ENCODE results near the gene GRIK4. TPM values are rescaled to one million over a fixed set of nuclear protein-coding genes. Genes with fewer than 3 reads are reported as not detected.

GRIK4 gene
- polyA plus RNA-seq, 1 donor from 2014 or later: not detected

DNA sequence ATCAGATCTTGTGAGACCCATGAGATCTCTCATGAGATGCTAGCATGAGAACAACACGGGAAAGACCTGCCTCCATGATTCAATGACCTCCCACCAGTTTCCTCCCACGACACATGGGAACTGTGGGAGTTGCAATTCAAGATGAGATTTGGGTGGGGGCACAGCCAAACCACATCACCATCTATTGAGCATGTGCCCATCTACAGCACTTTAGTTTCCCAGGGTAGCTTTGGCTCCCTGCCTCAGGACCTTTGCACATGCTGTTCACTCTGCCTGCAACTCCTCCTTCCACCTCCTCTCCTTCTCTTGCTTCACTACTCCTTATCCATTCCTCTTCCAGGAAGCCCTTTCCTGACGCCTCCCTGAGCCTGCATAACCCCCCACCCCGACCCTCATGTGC is 17.2 kb downstream of the GRIK4 start:
- peaks cover 19% of the 10 kb centered on the region for H3K27me3 Mint-ChIP-seq
- H3K36me3 Mint-ChIP-seq: peaks cover 2% of the 10 kb centered on the region
- no peaks in the 10 kb centered on the region for H3K4me1 Mint-ChIP-seq
- H3K4me3 Mint-ChIP-seq: no peak overlapping the region
- H3K27ac Mint-ChIP-seq: no peak overlapping the region
- H3K9me3 Mint-ChIP-seq: peaks cover 0 to 2% (median 0%) of the 10 kb centered on the region in 3 donors

- H3K36me3 Mint-ChIP-seq: peaks cover 2% of the 10 kb centered on the region
- H3K27ac Mint-ChIP-seq: no peak overlapping the region
- no peak overlapping the region for H3K4me3 Mint-ChIP-seq
- H3K27me3 Mint-ChIP-seq: peaks cover 18% of the 10 kb centered on the region
- H3K9me3 Mint-ChIP-seq: peaks cover 0 to 2% (median 0%) of the 10 kb centered on the region in 3 donors
- H3K4me1 Mint-ChIP-seq: no peaks in the 10 kb centered on the region
Measured at GRCh38 chr11:120529214-120529613, 17.7 kb downstream of the GRIK4 start.

- Mint-ChIP-seq H3K27ac (no peak overlapping the region), H3K27me3 (peaks cover 23% of the 10 kb centered on the region), H3K9me3 (peaks cover 0 to 2% (median 0%) of the 10 kb centered on the region in 3 donors), H3K4me3 (peak overlapping the region in 1 of 4 donors; percentile 23), H3K36me3 (peaks cover 2% of the 10 kb centered on the region), H3K4me1 (no peaks in the 10 kb centered on the region)
Measured at GRCh38 chr11:120529911-120530310, 18.4 kb downstream of the GRIK4 start.

DNA sequence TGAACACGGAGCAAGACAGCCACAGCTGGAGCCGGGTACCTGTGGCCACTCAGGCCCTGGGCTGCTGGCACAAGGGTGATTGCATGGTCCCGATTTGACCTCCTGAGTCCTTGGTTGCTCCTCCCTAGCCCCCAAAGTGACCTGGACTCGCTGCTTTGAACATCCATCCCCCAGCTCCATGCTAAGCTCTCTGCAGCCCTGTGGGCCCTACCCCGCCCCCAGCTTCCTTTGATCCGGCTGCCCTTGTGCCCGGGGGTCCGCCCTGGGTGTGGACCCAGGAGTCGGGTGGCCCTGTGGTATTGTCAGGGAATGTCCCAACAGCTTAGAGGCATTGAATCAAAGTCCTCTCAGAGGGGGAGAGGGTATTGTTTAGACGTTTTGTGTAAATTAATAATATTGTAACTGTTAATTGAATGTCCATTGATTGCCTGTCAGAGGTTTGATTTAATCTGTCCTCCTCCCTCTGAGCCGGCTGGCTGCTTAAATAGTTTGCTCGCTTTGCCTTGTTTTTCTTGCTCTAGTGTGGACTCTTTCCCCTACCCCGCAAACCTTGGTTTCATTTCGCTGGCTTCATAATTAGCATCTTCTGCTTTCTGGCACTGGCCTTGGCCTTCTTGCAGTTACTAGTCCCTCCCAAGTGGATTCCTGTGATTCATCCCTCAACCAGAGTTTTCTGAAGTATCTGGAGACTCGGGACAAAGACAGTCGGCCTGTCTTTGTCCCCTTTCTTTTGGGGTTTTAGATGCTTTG is 20.7 kb downstream of the GRIK4 start:
- peaks cover 2% of the 10 kb centered on the region for H3K36me3 Mint-ChIP-seq
- peak overlapping the region in 1 of 4 donors; percentile 18 for H3K4me3 Mint-ChIP-seq
- H3K27ac Mint-ChIP-seq: no peak overlapping the region
- peaks cover 0 to 2% (median 0%) of the 10 kb centered on the region in 3 donors for H3K9me3 Mint-ChIP-seq
- H3K27me3 Mint-ChIP-seq: peaks cover 24% of the 10 kb centered on the region
- H3K4me1 Mint-ChIP-seq: no peaks in the 10 kb centered on the region

GRCh38 chr11:120532832-120533196 is 21.3 kb downstream of the GRIK4 start:
- no peaks in the 10 kb centered on the region for H3K4me1 Mint-ChIP-seq
- H3K36me3 Mint-ChIP-seq: peaks cover 2% of the 10 kb centered on the region
- peaks cover 24% of the 10 kb centered on the region for H3K27me3 Mint-ChIP-seq
- no peak overlapping the region for H3K4me3 Mint-ChIP-seq
- H3K27ac Mint-ChIP-seq: no peak overlapping the region
- H3K9me3 Mint-ChIP-seq: peaks cover 0 to 2% (median 0%) of the 10 kb centered on the region in 3 donors

- no peak overlapping the region for H3K4me3 Mint-ChIP-seq
- no peaks in the 10 kb centered on the region for H3K9me3 Mint-ChIP-seq
- no peak overlapping the region for H3K27ac Mint-ChIP-seq
- H3K4me1 Mint-ChIP-seq: peaks cover 3 to 8% (median 6%) of the 10 kb centered on the region in 3 donors
- no peaks in the 10 kb centered on the region for H3K36me3 Mint-ChIP-seq
- peaks cover 15% of the 10 kb centered on the region for H3K27me3 Mint-ChIP-seq
Measured at GRCh38 chr11:120536091-120536796, 24.7 kb downstream of the GRIK4 start.

GRCh38 chr11:120536797-120537169 is 25.2 kb downstream of the GRIK4 start:
- no peak overlapping the region for H3K4me3 Mint-ChIP-seq
- peaks cover 3 to 8% (median 6%) of the 10 kb centered on the region in 3 donors for H3K4me1 Mint-ChIP-seq
- H3K9me3 Mint-ChIP-seq: no peaks in the 10 kb centered on the region
- H3K36me3 Mint-ChIP-seq: no peaks in the 10 kb centered on the region
- H3K27me3 Mint-ChIP-seq: peaks cover 15% of the 10 kb centered on the region
- no peak overlapping the region for H3K27ac Mint-ChIP-seq

DNA sequence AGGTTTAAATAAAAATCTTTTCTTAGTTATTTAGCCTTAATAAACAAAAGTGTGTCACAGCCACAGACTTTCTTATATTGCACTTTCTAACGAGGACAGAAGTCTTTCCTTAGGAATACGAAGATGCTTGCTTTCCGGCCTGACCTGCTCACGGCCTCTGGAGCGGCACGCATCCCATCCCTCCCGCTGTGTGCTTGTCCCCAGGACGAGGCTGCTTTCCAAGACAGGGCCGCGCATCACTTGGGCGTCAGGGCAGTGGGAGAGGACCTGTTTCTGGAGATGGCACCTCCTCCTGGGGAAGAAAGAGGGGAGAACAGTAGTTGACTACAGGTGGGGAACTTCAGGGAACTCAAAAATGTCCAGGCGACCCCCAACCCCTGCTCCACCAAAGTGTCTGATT is 26.4 kb downstream of the GRIK4 start:
- H3K4me1 Mint-ChIP-seq: peaks cover 3 to 11% (median 10%) of the 10 kb centered on the region in 3 donors
- H3K27ac Mint-ChIP-seq: no peak overlapping the region
- H3K4me3 Mint-ChIP-seq: peak overlapping the region in 1 of 4 donors; percentile 8
- H3K36me3 Mint-ChIP-seq: no peaks in the 10 kb centered on the region
- H3K27me3 Mint-ChIP-seq: peaks cover 10% of the 10 kb centered on the region
- peaks cover 0 to 5% (median 4%) of the 10 kb centered on the region in 3 donors for H3K9me3 Mint-ChIP-seq

- Mint-ChIP-seq H3K36me3 (no peaks in the 10 kb centered on the region), H3K27me3 (peaks cover 8% of the 10 kb centered on the region), H3K9me3 (peaks cover 0 to 5% (median 4%) of the 10 kb centered on the region in 3 donors), H3K4me3 (peak overlapping the region in 1 of 4 donors; percentile 20), H3K27ac (no peak overlapping the region), H3K4me1 (peaks cover 3 to 13% (median 10%) of the 10 kb centered on the region in 3 donors)
Measured at GRCh38 chr11:120538707-120539106, 27.2 kb downstream of the GRIK4 start.

- peaks cover 0 to 5% (median 4%) of the 10 kb centered on the region in 3 donors for H3K9me3 Mint-ChIP-seq
- no peaks in the 10 kb centered on the region for H3K36me3 Mint-ChIP-seq
- H3K4me3 Mint-ChIP-seq: peak overlapping the region in 2 of 4 donors; percentile 14 to 53
- peaks cover 2% of the 10 kb centered on the region for H3K27me3 Mint-ChIP-seq
- no peak overlapping the region for H3K27ac Mint-ChIP-seq
- peaks cover 3 to 16% (median 10%) of the 10 kb centered on the region in 3 donors for H3K4me1 Mint-ChIP-seq
Measured at GRCh38 chr11:120539667-120540369, 28.3 kb downstream of the GRIK4 start.

- Mint-ChIP-seq H3K36me3 (no peaks in the 10 kb centered on the region), H3K27ac (peak overlapping the region in 1 of 3 donors; percentile 88), H3K27me3 (no peaks in the 10 kb centered on the region), H3K9me3 (peaks cover 0 to 5% (median 4%) of the 10 kb centered on the region in 3 donors), H3K4me1 (peaks cover 12 to 26% (median 18%) of the 10 kb centered on the region in 3 donors), H3K4me3 (no peak overlapping the region)
Measured at GRCh38 chr11:120540744-120541465, 29.4 kb downstream of the GRIK4 start.

DNA sequence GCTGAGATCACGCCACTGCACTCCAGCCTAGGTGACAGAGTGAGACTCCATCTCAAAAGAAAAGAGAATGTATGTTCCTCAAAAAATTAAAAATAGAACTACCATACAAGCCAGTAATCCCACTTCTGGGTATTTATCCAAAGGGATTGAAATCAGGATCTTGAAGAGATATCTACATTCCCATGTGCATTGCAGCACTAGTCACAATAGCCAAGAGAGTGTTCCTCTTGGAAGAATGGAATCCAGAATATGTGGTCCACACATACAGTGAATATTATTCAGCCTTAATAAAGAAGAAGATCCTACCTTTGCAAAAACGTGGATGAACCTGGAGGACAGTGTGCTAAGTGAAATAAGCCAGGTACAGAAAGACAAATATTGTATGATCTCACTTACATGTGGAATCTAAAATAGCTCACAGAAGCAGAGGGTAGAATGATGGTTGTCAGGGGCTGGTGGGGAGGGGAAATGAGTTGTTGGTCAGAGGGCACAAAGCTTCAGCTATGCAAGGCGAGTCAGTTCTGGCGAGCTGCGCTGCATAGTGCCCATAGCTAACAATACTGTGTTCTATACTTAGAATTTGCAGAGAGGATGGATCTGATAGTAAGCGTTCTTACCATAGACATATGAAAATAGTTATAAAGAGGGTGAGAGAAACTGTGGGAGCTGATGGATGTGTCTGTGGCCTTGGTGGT is 32.1 kb downstream of the GRIK4 start:
- no peak overlapping the region for H3K27ac Mint-ChIP-seq
- H3K36me3 Mint-ChIP-seq: no peaks in the 10 kb centered on the region
- peak overlapping the region in 1 of 4 donors; percentile 45 for H3K4me3 Mint-ChIP-seq
- H3K9me3 Mint-ChIP-seq: peaks cover 0 to 5% (median 5%) of the 10 kb centered on the region in 3 donors
- H3K4me1 Mint-ChIP-seq: peaks cover 17 to 39% (median 28%) of the 10 kb centered on the region in 3 donors
- no peaks in the 10 kb centered on the region for H3K27me3 Mint-ChIP-seq

DNA sequence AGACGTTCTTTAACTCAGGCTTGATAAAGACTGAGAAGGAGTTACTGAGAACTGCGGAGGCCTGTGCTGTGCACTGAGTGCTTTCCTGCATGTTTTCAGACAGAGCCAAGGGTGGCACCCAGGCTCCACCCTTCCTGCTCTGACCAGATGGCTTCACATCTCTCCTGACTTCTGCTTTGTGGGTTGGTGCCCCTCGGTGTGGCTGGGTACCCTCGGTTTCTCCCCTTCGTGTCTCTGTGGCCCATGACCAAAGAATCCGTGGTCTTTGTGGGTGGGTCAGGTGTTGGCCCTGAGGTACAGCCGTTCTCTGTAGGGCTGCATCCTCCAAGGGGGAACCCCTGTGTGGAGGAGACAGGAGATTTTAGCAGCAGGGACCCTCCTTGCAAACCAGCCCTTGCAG is 34.3 kb downstream of the GRIK4 start:
- peak overlapping the region in 3 of 4 donors; percentile 21 to 82 (median 66) for H3K4me3 Mint-ChIP-seq
- no peaks in the 10 kb centered on the region for H3K36me3 Mint-ChIP-seq
- peaks cover 0 to 5% (median 5%) of the 10 kb centered on the region in 3 donors for H3K9me3 Mint-ChIP-seq
- H3K27me3 Mint-ChIP-seq: no peaks in the 10 kb centered on the region
- H3K27ac Mint-ChIP-seq: peak overlapping the region in 2 of 3 donors; percentile 1 to 50
- H3K4me1 Mint-ChIP-seq: peaks cover 17 to 33% (median 22%) of the 10 kb centered on the region in 3 donors

Data from IgD-negative memory B cell (primary cell).